Measurements from ENCODE around the gene B4GALNT4. TPM values are rescaled to one million over a fixed set of nuclear protein-coding genes. Genes with fewer than 3 reads are reported as not detected.
"Not testable (repeated sequence)": the region's sequence is repeated elsewhere in the genome, so short reads cannot be mapped to it uniquely, and the experiment has no call there.

B4GALNT4 gene
- total RNA-seq, 2 donors from 2014 or later, result 1.6 to 2.0 TPM

DNA sequence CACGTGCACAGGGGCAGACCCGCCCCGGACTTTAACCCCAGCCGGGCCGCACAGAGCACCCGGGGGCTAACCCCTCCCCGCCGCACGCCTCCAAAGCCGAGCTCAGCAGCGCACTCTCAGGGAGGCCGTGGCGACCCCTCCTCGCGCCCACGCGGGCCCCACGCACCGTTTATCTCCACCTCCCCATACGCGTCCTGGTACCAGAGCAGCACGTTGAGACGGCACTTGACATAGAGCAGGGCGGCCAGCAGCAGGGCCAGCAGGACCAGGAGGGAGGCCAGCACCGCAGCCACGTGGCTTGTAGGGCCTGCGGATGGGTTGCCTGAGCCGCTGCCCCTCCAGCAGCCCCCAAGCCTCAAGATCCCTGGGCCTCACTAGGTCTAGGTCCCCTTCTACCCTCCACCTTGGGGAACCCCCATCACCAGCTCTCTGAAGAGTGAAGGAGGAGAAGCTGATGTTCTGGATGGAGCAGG, 38.4 kb downstream of the B4GALNT4 start:
- H3K27me3 ChIP-seq, result no peaks in the 10 kb centered on the region
- intact Hi-C loops (cut with DNase I), result loop anchor here (5.0 kb wide), 1 partner anchor 40 kb away; no protein-coding TSS in a partner anchor
- peak overlapping the region in 1 of 2 donors; percentile 24 for H3K9ac ChIP-seq (ENCODE audit: low read depth in 2 of 2, low read length in 2 of 2)
- peaks cover 9% of the 10 kb centered on the region for H3K4me1 ChIP-seq
- H3K9me3 ChIP-seq, result no peaks in the 10 kb centered on the region
- TF ChIP-seq CTCF (IDR thresholded peaks at IDR 0.05), result no peak
- H3K4me3 ChIP-seq, result peak overlapping the region; percentile 6
- H3K27ac ChIP-seq, result no peak overlapping the region
- DNase-seq, result no peak
- H3K36me3 ChIP-seq, result no peaks in the 10 kb centered on the region

GRCh38 chr11:408154-409007, 39.1 kb downstream of the B4GALNT4 start:
- DNase-seq, result no peak
- Histone ChIP-seq H3K27ac (no peak overlapping the region), H3K4me3 (no peak overlapping the region), H3K9me3 (no peaks in the 10 kb centered on the region), H3K36me3 (no peaks in the 10 kb centered on the region), H3K4me1 (peaks cover 9% of the 10 kb centered on the region), H3K27me3 (no peaks in the 10 kb centered on the region), H3K9ac (ENCODE audit: low read depth in 2 of 2, low read length in 2 of 2) (no peak overlapping the region)
- intact Hi-C loops (cut with DNase I), result loop anchor here (5.0 kb wide), 1 partner anchor 39 kb away; no protein-coding TSS in a partner anchor
- TF ChIP-seq CTCF (IDR thresholded peaks at IDR 0.05), result no peak

GRCh38 chr11:409008-409599, 39.8 kb downstream of the B4GALNT4 start:
- TF ChIP-seq CTCF (IDR thresholded peaks at IDR 0.05), result no peak
- Histone ChIP-seq H3K9me3 (no peaks in the 10 kb centered on the region), H3K36me3 (no peaks in the 10 kb centered on the region), H3K4me3 (no peak overlapping the region), H3K9ac (ENCODE audit: low read depth in 2 of 2, low read length in 2 of 2) (no peak overlapping the region), H3K27me3 (no peaks in the 10 kb centered on the region), H3K4me1 (peaks cover 9% of the 10 kb centered on the region), H3K27ac (no peak overlapping the region)
- intact Hi-C loops (cut with DNase I), result loop anchor here (5.0 kb wide), 1 partner anchor 38 kb away; no protein-coding TSS in a partner anchor
- DNase-seq, result no peak

DNA sequence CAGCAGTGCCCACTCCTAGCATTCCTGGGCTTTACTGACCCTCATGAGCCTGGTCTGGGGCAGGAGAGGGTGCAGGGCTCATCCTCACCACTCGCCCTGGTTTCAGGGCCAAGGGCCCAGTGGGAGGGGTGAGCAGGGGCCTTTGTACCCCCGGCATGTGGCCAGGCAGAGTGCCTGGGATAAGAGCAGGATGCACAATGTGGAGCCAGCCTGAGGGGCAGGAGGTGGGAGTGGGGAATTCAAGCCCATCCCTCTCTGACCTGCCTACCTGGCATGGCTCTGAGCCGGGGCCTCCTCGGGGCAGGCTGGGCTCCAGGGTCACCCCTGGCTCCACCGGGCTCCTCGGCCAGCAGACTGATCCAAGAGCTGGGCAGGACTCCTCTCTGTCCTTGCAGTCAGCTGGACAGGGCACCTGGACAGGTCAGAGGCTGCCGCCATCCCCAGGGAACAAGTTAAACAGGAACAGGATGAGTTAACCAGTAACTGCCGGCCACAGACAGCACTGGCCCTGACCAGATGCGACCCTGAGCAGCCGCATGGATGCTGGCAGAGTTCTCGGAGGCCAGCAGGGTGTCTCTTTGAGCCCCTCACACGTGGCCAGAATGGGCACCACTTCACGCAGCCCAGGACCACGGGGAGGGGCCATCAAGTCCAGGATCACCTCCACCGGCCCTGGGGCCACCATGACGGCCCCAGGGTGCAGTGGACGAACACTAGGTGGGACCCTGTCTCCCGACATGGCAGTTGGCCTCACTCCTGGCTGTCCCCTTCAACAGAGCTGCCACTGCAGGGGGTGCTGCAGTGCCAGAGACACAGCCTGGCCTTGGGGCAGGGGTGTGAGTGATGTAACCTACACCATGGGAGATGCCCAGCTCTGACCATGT, 40.5 kb downstream of the B4GALNT4 start:
- no peak for DNase-seq
- Histone ChIP-seq H3K9me3 (no peaks in the 10 kb centered on the region), H3K4me1 (peaks cover 9% of the 10 kb centered on the region), H3K27ac (no peak overlapping the region), H3K9ac (ENCODE audit: low read depth in 2 of 2, low read length in 2 of 2) (no peak overlapping the region), H3K36me3 (no peaks in the 10 kb centered on the region), H3K27me3 (no peaks in the 10 kb centered on the region), H3K4me3 (no peak overlapping the region)
- TF ChIP-seq CTCF (IDR thresholded peaks at IDR 0.05), result no peak
- intact Hi-C loops (cut with DNase I), result loop anchor here (5.0 kb wide), 1 partner anchor 37 kb away; no protein-coding TSS in a partner anchor

- H3K27ac ChIP-seq; DNase-seq; H3K4me3 ChIP-seq; H3K36me3 ChIP-seq; H3K27me3 ChIP-seq; H3K9ac ChIP-seq (ENCODE audit: low read depth in 2 of 2, low read length in 2 of 2); H3K9me3 ChIP-seq; intact Hi-C loops (cut with DNase I): not testable (repeated sequence)
- peaks cover 11% of the 10 kb centered on the region for H3K4me1 ChIP-seq
Observed at GRCh38 chr11:410711-411110, 41.4 kb downstream of the B4GALNT4 start.

- DNase-seq, result not testable (repeated sequence)
Observed at GRCh38 chr11:411520-411919, 42.2 kb downstream of the B4GALNT4 start.

More at GRCh38 chr11:411520-411919, 42.2 kb downstream of the B4GALNT4 start:
- H3K27me3 ChIP-seq; H3K9ac ChIP-seq (ENCODE audit: low read depth in 2 of 2, low read length in 2 of 2); H3K36me3 ChIP-seq; H3K4me1 ChIP-seq; H3K4me3 ChIP-seq; H3K27ac ChIP-seq; intact Hi-C loops (cut with DNase I); H3K9me3 ChIP-seq: not testable (repeated sequence)
